HepG2 (cell line): Measurements from ENCODE around the gene TAB3. TPM values are rescaled to one million over a fixed set of nuclear protein-coding genes. Genes with fewer than 3 reads are reported as not detected.
A peak's percentile ranks its signal among the peaks of the same experiment; 100 is the strongest.

Experiments
- ETS1 ChIP-seq: sonication (generic); formaldehyde crosslinking; IDR thresholded peaks from 2 replicates; pipeline ENCODE4 v1.4.0; 2020; ENCODE audit warnings: missing genetic modification reagents
- ETV5 ChIP-seq: IDR thresholded peaks from 2 replicates; pipeline ENCODE4 v1.6.1; 2018; ENCODE audit warnings: missing biosample characterization, missing genetic modification reagents, inconsistent platforms, borderline replicate concordance
- JUND ChIP-seq: sonication (generic); formaldehyde crosslinking; IDR thresholded peaks from 2 replicates; pipeline ENCODE4 v1.8.0; 2022; ENCODE audit warnings: mild to moderate bottlenecking, missing genetic modification reagents
- NFRKB ChIP-seq: fragments of 450-650 bp; IDR thresholded peaks from 2 replicates; pipeline ENCODE4 v1.6.1; 2017
- NFYB ChIP-seq: sonication (generic); formaldehyde crosslinking; IDR thresholded peaks from 2 replicates; pipeline ENCODE4 v1.4.0; 2020; ENCODE audit warnings: missing genetic modification reagents
- NR1H2 ChIP-seq: sonication (generic); formaldehyde crosslinking; IDR thresholded peaks from 2 replicates; pipeline ENCODE4 v1.8.1; 2022; ENCODE audit warnings: low read depth, missing genetic modification reagents, borderline replicate concordance
- NR2F2 ChIP-seq: IDR thresholded peaks from 2 replicates; pipeline ENCODE4 v1.6.1; 2012; ENCODE audit warnings: low read depth, inconsistent platforms, borderline replicate concordance
- PHF5A ChIP-seq: IDR thresholded peaks from one replicate; pipeline ENCODE4 v1.6.1; 2018; ENCODE audit warnings: low read depth, missing genetic modification reagents; ENCODE audit not compliant: unreplicated experiment
- polyA plus RNA-seq, 8 experiments: library from polyadenylated mRNA; depleted of rRNA in 3 of 8; stranded (reverse) in 7 of 8; unstranded in 1 of 8; fragments of >200 nt; fragmentation: Illumina TruSeq in 4 of 8; extraction: Trizol in 4 of 8; gene quantifications; 2 replicates each; pipeline versions ENCODE4 v1.2.1 to v1.2.3, GENCODE V29; 2011 to 2016; ENCODE audit warnings: low read depth in 4 of 8, missing spikeins in 1 of 8, mixed read lengths in 1 of 8; ENCODE audit not compliant: insufficient read depth in 1 of 8
- total RNA-seq, 5 experiments: library from RNA; depleted of rRNA; stranded (reverse); fragments of >200 nt; fragmentation: Illumina TruSeq; extraction: Trizol; gene quantifications; 2 replicates each; pipeline ENCODE4 v1.2.3, GENCODE V29; 2016; ENCODE audit warnings: low read depth in 1 of 5
- TF ChIP-seq, protein P1 (sequence below): sonication (generic); formaldehyde crosslinking; conservative IDR thresholded peaks from 2 replicates; pipeline ENCODE4 v1.4.0; 2020; ENCODE audit warnings: mild to moderate bottlenecking, missing genetic modification reagents, moderate library complexity
- TF ChIP-seq, protein P2 (sequence below): sonication (generic); formaldehyde crosslinking; IDR thresholded peaks from 2 replicates; pipeline ENCODE4 v1.5.0; 2020; ENCODE audit warnings: missing genetic modification reagents

Gene TAB3
- total and polyA plus RNA-seq, 2 of the 13 experiments (the other 11 are each of a cell fraction or from before 2014, with no cell fraction given) = 27.2 to 59.8 TPM

- TF ChIP-seq NR2F2 = peak; percentile 82
- no peak for TF ChIP-seq ETS1 (CRISPR knock-in tag)
- TF ChIP-seq, protein P1, sequence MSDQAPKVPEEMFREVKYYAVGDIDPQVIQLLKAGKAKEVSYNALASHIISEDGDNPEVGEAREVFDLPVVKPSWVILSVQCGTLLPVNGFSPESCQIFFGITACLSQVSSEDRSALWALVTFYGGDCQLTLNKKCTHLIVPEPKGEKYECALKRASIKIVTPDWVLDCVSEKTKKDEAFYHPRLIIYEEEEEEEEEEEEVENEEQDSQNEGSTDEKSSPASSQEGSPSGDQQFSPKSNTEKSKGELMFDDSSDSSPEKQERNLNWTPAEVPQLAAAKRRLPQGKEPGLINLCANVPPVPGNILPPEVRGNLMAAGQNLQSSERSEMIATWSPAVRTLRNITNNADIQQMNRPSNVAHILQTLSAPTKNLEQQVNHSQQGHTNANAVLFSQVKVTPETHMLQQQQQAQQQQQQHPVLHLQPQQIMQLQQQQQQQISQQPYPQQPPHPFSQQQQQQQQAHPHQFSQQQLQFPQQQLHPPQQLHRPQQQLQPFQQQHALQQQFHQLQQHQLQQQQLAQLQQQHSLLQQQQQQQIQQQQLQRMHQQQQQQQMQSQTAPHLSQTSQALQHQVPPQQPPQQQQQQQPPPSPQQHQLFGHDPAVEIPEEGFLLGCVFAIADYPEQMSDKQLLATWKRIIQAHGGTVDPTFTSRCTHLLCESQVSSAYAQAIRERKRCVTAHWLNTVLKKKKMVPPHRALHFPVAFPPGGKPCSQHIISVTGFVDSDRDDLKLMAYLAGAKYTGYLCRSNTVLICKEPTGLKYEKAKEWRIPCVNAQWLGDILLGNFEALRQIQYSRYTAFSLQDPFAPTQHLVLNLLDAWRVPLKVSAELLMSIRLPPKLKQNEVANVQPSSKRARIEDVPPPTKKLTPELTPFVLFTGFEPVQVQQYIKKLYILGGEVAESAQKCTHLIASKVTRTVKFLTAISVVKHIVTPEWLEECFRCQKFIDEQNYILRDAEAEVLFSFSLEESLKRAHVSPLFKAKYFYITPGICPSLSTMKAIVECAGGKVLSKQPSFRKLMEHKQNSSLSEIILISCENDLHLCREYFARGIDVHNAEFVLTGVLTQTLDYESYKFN (CRISPR knock-in tag) = peak; percentile 76
- TF ChIP-seq ETV5 (CRISPR knock-in tag) = no peak; the same call in 1 of the 2 replicates
- TF ChIP-seq PHF5A (CRISPR knock-in tag) = no peak
- TF ChIP-seq JUND (CRISPR knock-in tag) = no peak
- TF ChIP-seq, protein P2, sequence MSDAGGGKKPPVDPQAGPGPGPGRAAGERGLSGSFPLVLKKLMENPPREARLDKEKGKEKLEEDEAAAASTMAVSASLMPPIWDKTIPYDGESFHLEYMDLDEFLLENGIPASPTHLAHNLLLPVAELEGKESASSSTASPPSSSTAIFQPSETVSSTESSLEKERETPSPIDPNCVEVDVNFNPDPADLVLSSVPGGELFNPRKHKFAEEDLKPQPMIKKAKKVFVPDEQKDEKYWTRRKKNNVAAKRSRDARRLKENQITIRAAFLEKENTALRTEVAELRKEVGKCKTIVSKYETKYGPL (CRISPR knock-in tag) = no peak
- TF ChIP-seq NR1H2 (CRISPR knock-in tag) = no peak
- no peak for TF ChIP-seq NFYB (CRISPR knock-in tag)
- TF ChIP-seq NFRKB = no peak
Measured at GRCh38 chrX:30904186-30904585, 15.1 kb upstream of the TAB3 start (continued).
